T-helper 1 cell treated with Interleukin-12 subunit alpha and Interleukin-12 subunit beta and Interleukin-4 antibody, amounts not matched to agents 30 μg/mL and 1 μg/mL, for 36 hours (primary cell): ENCODE results near the gene NOX4.
"Not testable (repeated sequence)": the region's sequence is repeated elsewhere in the genome, so short reads cannot be mapped to it uniquely, and the experiment has no call there.

Experiments used
- H3K27ac Mint-ChIP-seq: one replicate; pipeline ENCODE4 v1.8.0; 2021; ENCODE audit warnings: mild to moderate bottlenecking, mixed read lengths
- H3K27me3 Mint-ChIP-seq: one replicate; pipeline ENCODE4 v1.8.0; 2021; ENCODE audit warnings: low read depth, mixed read lengths
- H3K36me3 Mint-ChIP-seq: one replicate; pipeline ENCODE4 v1.8.0; 2021; ENCODE audit warnings: low read depth, mixed read lengths
- H3K4me1 Mint-ChIP-seq: one replicate; pipeline ENCODE4 v1.8.0; 2021; ENCODE audit warnings: low read depth, mixed read lengths
- H3K4me3 Mint-ChIP-seq: one replicate; pipeline ENCODE4 v1.8.0; 2021; ENCODE audit warnings: mild to moderate bottlenecking, moderate library complexity, mixed read lengths
- H3K9me3 Mint-ChIP-seq: one replicate; pipeline ENCODE4 v1.8.0; 2021; ENCODE audit warnings: mixed read lengths

NOX4 gene

DNA sequence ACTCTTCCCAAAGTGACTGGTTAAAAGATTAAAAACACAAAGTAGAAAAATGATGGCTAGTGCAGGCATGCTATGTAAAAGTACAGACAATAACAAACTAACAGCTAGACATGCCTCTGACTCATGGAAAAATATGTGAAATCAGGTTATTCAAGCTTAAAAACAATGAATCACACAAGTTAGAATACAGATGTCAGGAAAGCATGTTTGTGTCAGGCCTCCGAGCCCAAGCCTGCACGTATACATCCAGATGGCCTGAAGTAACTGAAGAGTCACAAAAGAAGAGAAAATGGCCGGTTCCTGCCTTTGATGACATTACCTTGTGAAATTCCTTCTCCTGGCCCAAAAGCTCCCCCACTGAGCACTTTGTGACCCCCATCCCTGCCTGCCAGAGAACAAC is 110.1 kb downstream of the NOX4 start:
- Mint-ChIP-seq H3K4me1 (no peaks in the 10 kb centered on the region), H3K27me3 (no peaks in the 10 kb centered on the region), H3K4me3 (no peak overlapping the region), H3K36me3 (no peaks in the 10 kb centered on the region), H3K27ac (no peak overlapping the region), H3K9me3 (no peaks in the 10 kb centered on the region)

DNA sequence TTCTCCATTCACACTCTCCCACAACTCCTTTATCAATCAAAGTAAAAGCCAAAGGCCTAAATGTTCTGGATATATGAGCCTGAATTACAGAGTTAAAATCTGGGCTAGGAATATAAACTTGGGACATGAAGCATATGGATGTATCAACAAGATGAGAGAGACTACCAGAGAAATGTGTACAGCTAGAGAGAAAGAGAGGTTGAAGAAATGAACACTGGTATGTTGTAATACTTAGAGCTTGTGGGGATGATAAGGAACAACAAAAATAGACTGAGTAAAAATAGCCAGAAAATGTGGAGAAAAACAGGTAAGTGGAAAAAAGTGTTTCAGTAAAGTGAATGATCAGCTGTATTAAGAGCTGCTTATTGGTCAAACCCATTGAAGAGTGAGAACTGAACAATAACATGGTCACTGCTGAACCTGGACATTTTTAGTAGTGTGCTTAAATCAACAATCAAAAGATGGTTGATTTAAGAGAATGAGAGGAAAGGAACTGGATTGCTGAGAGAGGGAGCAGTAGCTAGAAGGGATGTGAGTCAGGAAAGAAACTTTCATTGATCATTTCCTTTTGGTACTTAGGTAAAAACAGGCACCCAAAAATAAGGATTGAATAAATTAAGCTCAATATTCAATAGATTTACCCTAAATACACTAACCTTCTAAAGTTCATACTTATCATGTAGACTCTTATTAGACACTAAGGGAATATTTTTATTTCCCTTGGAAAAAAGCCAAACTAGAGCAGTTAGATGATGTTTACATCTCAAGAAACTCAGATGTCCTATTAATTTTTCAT is 111.0 kb downstream of the NOX4 start:
- H3K4me1 Mint-ChIP-seq, H3K4me3 Mint-ChIP-seq, H3K27me3 Mint-ChIP-seq, H3K36me3 Mint-ChIP-seq, H3K9me3 Mint-ChIP-seq, H3K27ac Mint-ChIP-seq: not testable (repeated sequence)

DNA sequence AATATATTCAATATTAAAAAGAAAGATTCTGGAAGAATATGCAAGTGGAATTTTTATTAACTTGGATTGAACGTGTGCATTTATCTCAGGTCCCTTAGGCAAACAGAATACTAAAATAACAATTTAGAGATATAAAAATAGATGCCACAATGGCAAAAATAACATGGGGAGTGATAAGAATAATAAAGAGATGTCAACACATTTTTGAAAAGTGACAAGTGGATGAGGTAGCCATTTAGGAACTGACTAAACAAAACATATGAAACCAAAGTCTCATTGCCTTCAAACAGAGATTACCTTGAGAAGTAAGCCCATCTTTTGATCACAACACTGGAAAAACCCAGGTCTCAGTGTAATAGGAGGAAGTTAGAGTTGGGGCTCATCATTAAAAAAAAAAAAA is 112.2 kb downstream of the NOX4 start:
- H3K4me1 Mint-ChIP-seq, H3K9me3 Mint-ChIP-seq, H3K27ac Mint-ChIP-seq, H3K36me3 Mint-ChIP-seq, H3K4me3 Mint-ChIP-seq, H3K27me3 Mint-ChIP-seq: not testable (repeated sequence)

DNA sequence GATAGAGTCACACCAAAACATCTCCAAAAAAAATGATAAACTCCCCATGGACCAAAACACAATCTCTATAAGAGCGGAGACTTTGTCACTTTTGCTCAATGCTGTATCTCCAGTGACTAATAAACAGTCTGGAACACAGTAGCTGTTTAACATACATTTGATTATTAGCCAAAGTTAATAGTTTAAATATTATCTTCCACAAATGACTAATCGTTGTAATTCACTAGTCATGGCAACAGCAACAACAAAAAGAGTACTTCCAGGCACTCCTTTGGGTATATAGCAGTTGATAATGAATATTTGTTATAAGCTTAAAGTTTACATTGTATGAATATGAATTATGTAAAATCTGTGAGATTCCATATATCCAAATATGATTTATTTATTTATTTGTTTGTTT is 121.8 kb downstream of the NOX4 start:
- H3K27me3 Mint-ChIP-seq, H3K4me1 Mint-ChIP-seq, H3K4me3 Mint-ChIP-seq, H3K9me3 Mint-ChIP-seq, H3K36me3 Mint-ChIP-seq, H3K27ac Mint-ChIP-seq: not testable (repeated sequence)

DNA sequence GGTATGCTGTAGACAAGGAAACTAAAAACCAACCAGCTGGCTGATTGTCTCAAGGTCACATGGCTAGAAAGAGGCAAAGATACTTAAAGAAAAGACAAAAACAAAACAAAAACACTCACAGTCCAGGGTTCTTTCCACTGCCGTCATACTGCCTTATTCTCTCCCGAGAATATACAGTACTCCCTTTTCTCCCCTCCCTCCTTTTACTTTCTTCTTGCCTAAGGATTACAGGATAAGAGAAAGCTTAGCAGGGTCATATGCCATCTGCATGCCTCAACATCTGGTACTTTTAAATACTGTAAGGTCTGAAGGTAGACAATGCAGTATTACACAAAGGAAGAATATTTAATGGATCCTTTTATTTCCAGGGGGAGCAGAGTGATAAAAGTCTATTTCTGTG is 126.3 kb downstream of the NOX4 start:
- not testable (repeated sequence) for H3K27me3 Mint-ChIP-seq, H3K9me3 Mint-ChIP-seq, H3K4me3 Mint-ChIP-seq, H3K4me1 Mint-ChIP-seq, H3K36me3 Mint-ChIP-seq, H3K27ac Mint-ChIP-seq

DNA sequence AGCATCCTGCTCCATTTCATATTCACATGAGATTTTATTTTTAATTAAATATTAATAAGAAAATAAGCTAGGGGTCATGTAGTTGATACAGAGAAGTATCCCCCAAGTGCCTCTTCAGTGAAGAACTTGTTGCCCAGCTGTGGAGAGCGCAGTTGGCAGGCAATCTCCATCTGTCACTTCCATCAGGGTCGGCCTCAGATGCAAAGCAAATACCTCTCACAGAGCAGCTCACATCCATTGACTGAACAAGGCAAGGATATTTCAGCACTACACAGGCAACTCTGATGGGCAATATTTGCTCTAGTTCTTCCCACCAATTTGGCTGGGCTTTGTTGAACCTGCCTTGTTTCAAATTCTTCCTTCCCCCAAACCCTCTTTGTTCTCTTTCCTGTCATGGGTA is 129.4 kb downstream of the NOX4 start:
- no peak overlapping the region for H3K27ac Mint-ChIP-seq
- H3K9me3 Mint-ChIP-seq = no peaks in the 10 kb centered on the region
- no peak overlapping the region for H3K4me3 Mint-ChIP-seq
- H3K36me3 Mint-ChIP-seq = no peaks in the 10 kb centered on the region
- H3K27me3 Mint-ChIP-seq = no peaks in the 10 kb centered on the region
- H3K4me1 Mint-ChIP-seq = no peaks in the 10 kb centered on the region

DNA sequence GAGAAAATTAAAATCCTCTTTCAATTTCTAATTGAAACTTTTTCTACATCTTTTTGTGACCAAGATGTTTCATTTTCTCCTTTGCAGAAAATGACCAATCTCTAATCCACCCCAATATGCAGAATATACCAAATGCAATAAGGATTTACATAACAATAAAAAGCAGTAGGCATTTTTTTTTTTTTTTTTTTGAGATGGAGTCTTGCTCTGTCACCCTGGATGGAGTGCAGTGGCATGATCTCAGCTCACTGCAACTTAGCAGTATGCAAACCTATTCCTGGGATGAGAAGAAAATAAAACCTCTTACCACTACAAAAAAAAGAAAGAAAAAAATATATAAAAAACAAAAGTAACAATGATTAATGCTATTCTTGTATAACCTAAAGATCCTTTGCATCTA is 132.0 kb downstream of the NOX4 start:
- not testable (repeated sequence) for H3K4me3 Mint-ChIP-seq, H3K27me3 Mint-ChIP-seq, H3K4me1 Mint-ChIP-seq, H3K27ac Mint-ChIP-seq, H3K9me3 Mint-ChIP-seq, H3K36me3 Mint-ChIP-seq

DNA sequence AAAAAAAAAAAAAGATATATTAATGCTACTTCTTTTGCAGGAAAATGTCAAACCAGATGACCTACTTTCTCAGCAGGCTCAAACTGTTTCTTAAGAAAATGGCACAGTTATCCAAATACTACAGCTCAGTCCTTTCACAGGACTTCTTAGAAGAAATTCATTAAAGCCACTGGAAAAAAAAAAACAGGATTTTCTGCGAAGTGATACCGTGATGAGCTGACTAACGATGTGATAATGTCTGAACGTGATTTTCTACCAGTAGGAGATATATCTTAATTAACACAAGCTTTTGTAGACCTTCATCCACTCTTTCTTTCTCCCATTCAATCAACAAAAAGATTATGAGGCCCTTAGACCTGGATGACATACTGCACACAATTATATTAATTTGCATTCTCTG is 132.4 kb downstream of the NOX4 start:
- Mint-ChIP-seq H3K9me3 (no peaks in the 10 kb centered on the region), H3K4me3 (no peak overlapping the region), H3K36me3 (no peaks in the 10 kb centered on the region), H3K27ac (no peak overlapping the region), H3K4me1 (no peaks in the 10 kb centered on the region), H3K27me3 (no peaks in the 10 kb centered on the region)

DNA sequence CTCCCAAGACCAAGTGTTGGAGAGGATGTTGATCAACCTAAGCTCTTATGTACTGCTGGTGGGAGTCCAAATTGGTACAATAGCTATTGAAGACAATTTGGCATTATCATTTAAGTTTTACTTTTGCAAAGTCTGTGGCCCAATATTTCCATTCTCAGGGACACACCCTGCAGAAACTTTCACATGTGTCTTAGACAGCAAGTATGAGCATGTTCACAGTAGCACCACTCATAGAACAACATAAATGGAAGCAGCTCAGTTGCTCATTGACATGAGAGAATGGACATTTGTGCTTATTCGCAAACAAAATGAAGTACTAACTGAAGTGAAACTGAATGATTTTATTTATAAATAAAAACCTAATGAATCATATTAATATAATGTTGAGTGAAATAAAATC is 135.5 kb downstream of the NOX4 start:
- no peaks in the 10 kb centered on the region for H3K4me1 Mint-ChIP-seq
- H3K27me3 Mint-ChIP-seq = no peaks in the 10 kb centered on the region

DNA sequence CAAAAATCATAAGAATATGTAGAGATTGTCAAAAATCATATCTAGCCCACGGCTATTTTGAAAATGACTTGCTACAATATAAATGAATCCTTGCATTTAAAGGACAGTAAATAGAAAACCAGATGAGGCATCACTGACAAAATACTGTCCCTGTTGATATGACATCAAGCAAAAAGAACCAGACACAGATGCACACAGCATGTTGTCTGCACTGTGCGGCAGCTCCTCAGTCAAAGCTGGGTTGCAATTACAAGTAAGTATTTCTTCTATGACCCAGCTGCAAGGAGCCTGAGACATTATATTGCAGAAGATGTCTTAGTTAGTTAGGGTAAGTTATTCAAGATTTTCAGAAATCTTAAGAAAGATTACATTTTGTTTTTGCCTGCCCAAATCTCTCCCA is 136.7 kb downstream of the NOX4 start:
- not testable (repeated sequence) for H3K4me3 Mint-ChIP-seq, H3K4me1 Mint-ChIP-seq, H3K36me3 Mint-ChIP-seq, H3K27me3 Mint-ChIP-seq, H3K9me3 Mint-ChIP-seq, H3K27ac Mint-ChIP-seq

More for the DNA sequence above, 135.5 kb downstream of the NOX4 start:
- Mint-ChIP-seq H3K27ac (no peak overlapping the region), H3K9me3 (no peaks in the 10 kb centered on the region), H3K36me3 (no peaks in the 10 kb centered on the region), H3K4me3 (no peak overlapping the region)

DNA sequence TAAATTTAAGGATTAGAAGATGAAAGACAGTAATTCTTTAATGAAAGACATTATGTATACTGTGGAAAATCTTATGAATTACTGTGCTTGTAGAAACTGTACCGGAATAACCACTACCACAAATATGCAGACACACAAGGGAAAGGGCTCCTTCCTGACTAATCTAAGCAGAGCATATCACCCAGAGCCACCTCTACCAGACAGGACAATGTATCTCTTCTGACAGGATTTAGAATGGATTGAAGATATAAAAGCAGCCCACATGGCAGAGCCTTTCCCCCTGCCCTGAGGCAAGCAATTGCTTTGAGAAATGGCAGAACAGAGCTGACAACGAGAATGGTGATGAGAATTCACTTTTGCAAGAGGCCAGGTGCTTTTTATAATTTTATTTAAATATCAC is 144.1 kb downstream of the NOX4 start:
- Mint-ChIP-seq H3K4me3 (no peak overlapping the region), H3K9me3 (no peaks in the 10 kb centered on the region), H3K27me3 (no peaks in the 10 kb centered on the region), H3K27ac (no peak overlapping the region), H3K36me3 (no peaks in the 10 kb centered on the region), H3K4me1 (no peaks in the 10 kb centered on the region)

DNA sequence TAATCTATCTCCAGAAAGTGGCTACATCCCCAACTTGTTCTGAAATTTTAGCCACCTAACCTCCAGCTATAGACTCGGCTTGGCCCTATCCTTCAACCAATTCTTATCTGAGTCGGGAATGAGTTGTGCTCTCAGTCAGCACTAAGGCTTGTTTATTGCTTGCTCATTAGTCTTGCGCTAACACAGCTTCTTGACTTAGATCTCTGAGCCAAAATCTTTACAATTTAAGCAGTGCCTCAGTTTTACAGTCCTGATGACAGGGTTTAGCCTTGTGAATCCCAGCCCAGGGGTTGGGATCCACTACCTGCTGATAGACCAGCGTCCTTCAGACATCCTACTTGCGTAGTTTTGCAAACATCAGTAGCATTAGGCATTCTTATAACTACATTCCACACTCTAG is 144.6 kb downstream of the NOX4 start:
- Mint-ChIP-seq H3K27me3 (no peaks in the 10 kb centered on the region), H3K9me3 (no peaks in the 10 kb centered on the region), H3K4me3 (no peak overlapping the region), H3K27ac (no peak overlapping the region), H3K36me3 (no peaks in the 10 kb centered on the region), H3K4me1 (no peaks in the 10 kb centered on the region)

DNA sequence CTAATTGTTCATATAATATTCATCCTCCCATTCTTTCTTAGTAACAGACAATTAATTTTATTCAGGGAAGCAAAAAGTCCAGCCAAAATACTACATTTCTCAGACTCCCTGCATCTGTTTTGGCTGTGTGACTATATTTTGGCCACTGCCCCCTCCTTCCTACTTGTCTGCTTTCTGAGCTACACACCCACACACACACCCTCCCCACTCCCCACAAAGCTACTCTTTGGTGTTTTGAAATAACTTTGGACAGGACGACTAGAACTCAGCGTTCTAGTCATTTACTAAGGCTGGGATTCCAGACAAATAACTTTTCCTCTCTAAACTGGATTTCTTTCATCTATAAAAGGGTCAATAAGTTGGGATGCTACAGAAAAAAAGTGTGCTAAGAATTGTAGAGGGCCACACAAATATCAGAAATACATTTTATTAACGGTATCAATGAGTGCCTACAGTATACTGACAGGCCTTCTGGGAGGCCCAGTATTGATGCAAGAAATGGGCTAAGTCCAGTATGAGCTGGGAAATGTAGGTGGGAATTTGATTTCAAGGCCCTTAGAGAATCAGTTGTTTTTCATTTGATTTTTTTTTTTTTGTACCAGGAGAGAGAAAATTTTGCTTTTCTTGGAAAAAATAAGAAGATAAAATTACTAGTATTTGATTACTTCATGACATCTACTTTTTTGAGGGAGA is 148.1 kb downstream of the NOX4 start:
- H3K27me3 Mint-ChIP-seq, H3K4me1 Mint-ChIP-seq, H3K27ac Mint-ChIP-seq, H3K4me3 Mint-ChIP-seq, H3K9me3 Mint-ChIP-seq, H3K36me3 Mint-ChIP-seq: not testable (repeated sequence)

DNA sequence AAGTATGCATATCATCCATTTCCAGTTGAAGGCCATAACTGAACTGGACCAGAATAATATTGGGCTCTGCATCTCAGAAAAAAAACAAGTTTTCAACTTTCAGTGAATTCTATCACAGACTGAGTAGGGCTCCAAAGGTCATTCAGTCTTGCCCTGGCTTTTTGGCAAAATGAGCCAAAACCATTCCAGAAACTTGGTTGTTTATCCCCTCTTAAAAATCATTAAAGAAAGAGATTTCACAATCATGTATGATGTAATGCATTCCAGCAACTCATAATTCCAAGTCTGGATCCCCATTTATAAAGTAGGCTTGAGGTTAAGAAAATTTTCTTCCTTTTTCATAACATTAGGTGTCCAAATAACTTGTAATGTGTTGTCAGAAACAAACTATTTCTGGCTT is 150.7 kb downstream of the NOX4 start:
- not testable (repeated sequence) for H3K9me3 Mint-ChIP-seq, H3K4me1 Mint-ChIP-seq, H3K27me3 Mint-ChIP-seq, H3K36me3 Mint-ChIP-seq, H3K4me3 Mint-ChIP-seq, H3K27ac Mint-ChIP-seq

DNA sequence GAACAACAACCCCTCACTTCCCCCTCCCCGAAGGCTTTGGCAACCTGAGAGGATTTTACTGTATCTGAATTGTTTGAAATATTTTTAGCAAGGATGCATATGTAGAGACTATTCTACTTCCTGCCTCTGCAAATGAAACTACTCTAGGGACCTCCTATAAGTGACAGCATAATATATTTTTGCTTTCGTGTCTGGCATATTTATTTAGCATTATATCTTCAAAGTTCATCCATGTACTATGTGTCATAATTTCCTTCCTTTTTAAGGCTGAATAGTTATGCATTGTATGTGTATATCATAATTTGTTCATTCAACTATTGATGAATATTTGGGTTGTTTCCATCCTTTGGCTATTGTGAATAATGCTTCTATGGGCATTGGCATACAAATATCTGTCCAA is 153.1 kb downstream of the NOX4 start:
- H3K27me3 Mint-ChIP-seq, H3K27ac Mint-ChIP-seq, H3K9me3 Mint-ChIP-seq, H3K4me1 Mint-ChIP-seq, H3K4me3 Mint-ChIP-seq, H3K36me3 Mint-ChIP-seq: not testable (repeated sequence)
